NCI-H1105 (cell line): Measurements from ENCODE around the gene PLEKHG5.
"Not testable (repeated sequence)": the region's sequence is repeated elsewhere in the genome, so short reads cannot be mapped to it uniquely, and the experiment has no call there.

Experiments
- DNase-seq: peaks from one replicate; lab custom pipeline; 2025; lab: John Stamatoyannopoulos, UW

The PLEKHG5 gene

DNA sequence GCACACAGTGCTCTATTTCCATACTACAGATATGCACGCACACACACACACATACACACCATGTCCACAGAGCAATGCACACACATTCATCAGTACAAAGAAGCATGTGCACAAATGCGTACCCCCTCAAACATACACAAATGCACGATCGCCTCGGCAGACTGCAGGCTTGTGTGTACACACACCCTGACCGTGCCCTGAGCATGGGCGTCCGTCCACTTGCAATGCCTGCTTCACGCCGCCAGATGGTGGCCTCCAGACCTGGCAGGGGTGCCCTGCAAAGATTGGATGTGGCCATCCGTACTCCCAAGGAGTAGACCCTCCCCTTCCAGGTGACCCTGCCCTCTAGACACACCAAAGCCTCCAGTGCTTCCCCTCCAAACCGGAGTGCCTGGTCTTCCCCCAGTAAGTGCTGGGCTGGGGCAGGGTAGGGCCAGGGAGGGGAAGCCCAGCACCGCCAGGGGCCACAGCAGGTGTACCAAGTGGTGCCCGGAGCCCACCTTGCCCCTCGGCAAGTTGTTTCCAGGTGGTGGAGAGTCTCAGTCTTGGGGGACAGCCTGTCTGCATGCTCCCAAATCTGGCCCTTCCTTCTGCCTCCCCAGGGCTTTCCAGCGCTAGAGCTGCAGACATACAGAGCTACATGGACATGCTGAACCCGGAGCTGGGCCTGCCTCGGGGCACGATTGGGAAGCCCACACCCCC, 46.3 kb downstream of the PLEKHG5 start:
- DNase-seq = no peak

DNA sequence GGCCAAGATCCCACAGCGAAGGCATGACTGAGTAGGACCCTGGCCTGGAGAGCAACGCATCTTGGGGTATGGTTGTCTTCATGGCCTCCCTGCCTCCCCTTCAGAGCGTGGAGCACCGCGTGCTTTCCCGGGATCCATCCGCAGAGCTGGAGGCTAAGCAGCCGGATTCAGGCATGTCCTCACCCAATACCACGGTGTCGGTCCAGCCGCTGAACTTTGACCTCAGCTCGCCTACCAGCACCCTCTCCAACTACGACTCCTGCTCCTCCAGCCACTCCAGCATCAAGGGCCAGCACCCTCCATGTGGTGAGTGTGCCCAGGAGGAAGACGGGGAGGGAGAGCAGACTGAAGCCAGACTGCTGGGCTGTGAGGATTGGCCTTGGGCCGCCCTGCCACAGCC, 47.1 kb downstream of the PLEKHG5 start:
- no peak for DNase-seq

DNA sequence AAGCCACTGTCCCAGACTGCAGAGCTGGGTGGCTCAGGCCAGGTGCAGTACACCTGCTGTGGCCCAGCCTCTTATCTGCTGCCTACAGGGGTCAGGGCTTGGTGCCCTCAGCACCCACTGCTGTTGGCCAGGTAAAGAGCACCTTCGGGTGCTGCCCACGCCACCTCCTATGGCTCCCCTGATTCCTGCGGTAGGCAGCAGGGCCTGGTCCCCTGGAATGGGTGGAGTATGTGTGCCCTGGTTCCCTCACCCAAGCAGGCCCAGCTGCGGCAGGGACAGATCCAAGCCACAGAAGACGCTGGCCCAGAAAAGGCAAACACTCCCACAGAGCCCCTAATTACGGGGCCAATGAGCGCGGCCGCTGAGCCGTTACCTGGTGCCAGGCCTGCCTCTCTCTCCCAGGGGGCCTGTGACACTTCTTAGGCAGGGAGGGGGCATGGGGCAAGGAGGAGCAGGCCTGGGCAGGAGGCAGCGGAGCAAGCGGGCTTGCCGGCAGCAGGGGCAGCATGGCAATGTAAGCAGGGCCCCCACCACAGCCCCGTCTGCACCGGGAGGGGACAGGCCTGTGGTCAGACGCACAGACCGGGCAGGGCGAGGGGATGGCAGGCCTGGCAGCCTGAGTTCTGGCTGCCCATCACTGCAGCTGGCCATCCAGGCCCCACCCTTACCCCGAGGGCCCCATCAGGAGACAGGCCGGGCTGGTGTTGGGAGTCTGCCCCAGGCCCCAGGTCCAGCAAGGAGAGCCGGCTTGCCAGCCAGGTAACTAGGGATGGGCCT, 47.9 kb downstream of the PLEKHG5 start:
- DNase-seq = no peak

DNA sequence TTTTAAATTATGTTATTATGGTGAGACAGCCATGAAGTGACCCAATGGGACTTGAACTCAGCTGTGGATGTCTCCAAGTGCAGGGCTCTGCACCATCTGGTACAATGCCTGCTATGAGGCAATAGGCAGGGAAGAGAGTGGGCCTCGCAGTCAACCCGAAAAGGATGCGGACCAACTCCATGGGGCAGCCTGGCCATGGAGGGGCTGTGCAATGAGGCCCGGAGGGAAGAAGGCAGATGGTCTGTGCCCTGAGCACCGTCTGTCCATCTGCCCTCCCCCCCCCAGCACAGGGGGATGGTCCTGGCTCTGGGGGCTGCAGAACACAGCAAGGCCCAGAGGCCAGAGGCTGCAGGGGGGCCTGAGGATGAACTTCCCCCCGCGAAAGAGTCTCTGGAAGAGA, 49.9 kb downstream of the PLEKHG5 start:
- DNase-seq = no peak

DNA sequence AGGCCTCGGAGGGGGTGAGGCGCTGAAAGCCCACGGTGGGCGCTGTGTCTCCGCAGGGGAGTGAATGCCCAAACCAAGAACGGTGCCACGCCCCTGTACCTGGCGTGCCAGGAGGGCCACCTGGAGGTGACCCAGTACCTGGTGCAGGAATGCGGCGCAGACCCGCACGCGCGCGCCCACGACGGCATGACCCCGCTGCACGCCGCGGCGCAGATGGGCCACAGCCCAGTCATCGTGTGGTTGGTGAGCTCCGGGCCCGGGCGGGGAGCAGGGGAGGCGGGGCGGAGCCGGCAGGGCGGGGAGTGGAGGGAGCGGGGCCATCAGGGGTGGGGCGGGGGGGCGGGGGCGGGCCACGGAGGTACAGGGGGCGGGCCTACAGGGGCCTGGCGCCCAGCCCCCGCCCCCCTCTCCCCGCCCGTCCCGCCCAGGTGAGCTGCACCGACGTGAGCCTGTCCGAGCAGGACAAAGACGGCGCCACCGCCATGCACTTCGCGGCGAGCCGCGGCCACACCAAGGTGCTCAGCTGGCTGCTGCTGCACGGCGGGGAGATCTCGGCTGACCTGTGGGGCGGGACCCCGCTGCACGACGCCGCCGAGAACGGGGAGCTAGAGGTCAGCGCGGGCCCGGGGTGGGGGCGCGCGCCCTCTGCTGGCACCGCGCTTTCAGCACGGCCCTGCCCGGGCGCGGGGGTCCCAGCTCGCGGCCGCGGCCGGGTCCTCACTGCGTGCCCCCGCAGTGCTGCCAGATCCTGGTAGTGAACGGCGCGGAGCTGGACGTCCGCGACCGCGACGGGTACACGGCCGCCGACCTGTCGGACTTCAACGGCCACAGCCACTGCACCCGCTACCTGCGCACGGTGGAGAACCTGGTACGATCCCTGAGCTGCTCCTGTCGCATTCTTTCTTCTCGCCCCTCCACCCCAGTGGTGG, 51.0 kb downstream of the PLEKHG5 start:
- DNase-seq = peak; percentile 56

DNA sequence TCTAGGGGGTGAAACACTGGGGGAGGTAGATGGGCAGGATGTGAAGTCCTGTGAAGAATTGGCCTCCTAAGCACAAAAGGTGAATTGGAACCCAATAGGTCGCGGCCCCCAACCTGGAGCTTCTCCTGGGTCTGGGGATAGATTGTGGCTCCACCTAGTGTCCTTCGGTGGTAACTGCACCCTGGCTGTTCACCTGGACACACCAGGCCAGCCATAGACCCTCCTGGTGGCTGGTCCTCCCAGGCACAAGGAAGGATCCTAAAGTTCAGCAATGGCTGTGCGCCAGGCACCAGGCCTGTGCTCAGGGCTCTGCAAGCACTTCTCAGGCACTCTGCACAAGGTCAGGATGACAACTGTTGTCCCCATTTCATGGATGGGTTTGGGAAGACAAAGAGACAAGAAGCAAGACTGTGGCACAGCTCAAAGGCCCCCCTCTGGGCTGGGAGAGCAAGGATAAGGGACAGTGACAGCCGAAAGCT, 53.4 kb downstream of the PLEKHG5 start:
- DNase-seq = peak; percentile 70

DNA sequence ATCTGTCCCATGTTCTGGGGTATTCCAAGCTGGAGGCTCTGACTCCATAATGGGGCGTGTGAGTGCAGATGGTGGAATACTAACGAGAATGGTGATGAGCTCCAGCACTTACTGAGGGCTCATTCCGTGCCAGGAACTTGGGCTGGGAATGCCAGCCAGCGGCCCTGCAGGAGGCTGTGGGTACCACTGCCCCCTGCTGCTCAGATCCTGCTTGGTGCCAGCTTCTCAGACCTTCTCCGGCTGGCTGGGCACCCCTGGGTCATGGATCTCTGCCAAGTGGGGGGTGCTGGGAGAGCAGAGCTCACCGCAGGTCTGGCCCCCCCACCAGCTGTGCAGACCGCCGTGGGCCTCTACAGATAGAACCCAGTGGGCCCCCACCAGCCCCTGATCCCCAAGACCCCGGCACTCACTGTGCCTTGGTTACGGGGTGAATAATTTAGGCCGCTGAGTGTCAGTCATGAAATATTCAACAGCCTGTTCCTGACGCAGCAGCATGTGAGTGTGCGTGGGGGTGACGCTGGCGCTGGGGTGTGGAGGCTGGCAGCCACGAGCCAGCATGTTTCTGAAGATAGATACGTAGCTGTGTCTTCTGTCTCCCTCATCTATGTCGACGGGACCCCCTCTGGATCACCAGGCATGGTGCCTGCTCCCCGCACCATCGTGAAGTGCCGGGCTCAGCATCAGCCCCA, 54.3 kb downstream of the PLEKHG5 start:
- DNase-seq = peak; percentile 79

DNA sequence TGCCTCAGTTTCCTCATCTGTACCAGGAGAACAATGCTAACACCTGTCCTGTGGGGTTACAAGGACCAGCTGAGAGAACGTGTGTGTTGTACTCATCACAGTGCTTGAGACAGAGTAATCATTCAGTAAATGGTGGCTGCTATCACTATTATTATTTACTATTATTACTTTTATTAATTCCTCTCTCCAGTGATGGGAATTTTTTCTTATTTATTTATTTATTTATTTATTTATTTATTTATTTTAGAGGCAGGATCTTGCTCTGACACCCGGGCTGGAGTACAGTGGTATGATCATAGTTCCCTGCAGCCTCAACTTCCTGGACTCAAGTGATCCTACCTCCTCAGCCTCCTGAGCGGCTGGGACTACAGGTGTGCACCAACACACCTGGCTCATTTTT, 55.2 kb downstream of the PLEKHG5 start:
- not testable (repeated sequence) for DNase-seq

DNA sequence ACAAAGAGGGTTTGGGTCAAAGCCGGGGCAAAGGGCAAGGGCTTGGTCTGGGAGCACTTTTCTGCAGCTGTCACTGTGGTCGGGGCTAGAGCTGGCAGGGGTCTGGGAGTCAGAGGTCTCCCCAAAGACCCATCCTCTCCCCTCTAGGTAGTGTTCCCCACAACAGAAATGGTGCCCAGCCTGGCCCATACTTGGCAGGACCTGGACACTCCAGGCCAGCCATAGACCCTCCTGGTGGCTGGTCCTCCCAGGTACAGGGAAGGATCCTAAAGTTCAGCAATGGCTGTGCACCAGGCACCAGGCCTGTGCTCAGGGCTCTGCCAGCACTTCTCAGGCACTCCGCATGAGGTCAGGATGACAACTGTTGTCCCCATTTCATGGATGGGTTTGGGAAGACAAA, 55.9 kb downstream of the PLEKHG5 start:
- no peak for DNase-seq

DNA sequence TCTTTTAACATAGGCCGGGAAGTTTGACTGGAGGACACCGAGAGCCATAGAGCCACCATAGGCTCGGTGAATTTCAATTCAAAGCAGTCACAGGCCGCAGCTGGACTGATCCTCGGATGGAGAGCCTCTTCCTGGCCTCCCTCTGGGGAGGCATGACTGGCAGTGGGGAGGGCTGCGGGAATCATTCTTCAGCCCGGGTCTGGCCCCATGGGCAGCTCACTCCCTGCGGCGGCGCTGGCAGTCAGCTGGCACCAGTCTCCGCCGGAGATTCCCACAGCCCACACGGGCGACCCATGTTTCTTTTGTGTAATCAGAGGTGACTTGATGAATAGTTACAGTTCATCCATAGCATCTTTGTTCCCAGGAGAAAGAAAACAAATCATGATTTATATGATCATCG, 56.3 kb downstream of the PLEKHG5 start:
- DNase-seq = no peak

DNA sequence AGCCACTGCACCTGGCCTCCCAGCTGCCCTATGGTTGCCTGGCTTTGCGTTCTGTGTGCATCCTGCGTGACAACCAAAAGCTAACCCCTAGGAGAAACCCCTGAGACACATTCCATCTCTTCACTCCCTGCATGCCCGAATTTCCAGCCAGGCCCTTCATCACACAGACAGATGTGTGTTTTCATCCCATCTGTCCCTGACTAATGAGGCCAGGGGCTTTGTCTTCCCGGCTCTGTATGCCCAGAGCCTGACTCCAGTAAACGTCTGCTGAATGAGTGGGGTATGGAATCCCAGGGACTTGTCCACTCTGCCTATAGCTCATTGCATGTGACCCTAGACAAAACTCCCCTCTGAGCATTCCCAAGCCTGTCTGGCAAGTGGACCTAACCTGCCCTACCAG, 57.3 kb downstream of the PLEKHG5 start:
- DNase-seq = no peak

DNA sequence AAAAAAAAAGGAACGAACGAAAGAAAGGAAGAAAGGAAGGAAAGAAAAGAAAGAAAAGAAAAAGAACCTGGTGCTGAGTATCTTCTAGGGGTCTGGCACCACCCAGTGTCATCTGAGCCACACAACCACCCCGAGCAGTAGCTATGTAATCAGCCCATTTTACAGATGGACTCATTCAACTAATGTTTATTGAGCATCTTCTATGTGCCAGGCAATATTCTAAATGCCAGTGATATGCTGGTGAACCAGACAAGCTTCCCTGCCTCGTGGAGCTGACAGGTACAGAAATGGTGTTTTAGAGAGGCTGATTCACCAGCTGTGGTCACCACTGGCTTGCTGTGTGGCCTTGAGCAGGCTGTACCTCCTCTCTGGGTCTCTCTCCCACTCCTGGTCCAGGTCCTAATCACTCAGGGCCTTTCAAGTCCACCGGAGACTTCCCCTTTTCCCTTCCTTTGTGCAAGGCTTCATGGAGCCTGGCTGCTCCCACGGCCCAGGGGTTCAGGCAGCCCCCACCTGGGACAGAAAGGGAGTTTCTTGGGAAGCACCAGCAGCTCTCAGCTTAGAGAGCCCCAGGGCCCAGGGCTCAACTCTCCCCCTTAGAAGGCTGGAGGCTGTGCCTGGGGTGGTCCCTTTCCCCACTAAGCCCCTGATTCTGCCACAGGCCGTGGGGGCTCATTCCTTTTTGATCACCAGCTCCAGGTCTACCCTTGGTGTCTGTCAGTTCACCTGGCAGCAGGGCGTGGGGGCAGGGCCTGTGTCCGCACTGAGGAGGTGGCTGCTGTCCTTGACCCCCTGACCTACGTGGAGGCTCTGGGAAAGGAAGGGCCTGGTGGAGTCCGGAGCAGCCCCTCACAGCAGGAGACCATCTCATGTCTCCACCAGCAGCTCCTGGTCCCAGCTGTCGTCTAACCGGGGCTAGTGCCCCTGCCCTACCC, 59.6 kb downstream of the PLEKHG5 start:
- not testable (repeated sequence) for DNase-seq

DNA sequence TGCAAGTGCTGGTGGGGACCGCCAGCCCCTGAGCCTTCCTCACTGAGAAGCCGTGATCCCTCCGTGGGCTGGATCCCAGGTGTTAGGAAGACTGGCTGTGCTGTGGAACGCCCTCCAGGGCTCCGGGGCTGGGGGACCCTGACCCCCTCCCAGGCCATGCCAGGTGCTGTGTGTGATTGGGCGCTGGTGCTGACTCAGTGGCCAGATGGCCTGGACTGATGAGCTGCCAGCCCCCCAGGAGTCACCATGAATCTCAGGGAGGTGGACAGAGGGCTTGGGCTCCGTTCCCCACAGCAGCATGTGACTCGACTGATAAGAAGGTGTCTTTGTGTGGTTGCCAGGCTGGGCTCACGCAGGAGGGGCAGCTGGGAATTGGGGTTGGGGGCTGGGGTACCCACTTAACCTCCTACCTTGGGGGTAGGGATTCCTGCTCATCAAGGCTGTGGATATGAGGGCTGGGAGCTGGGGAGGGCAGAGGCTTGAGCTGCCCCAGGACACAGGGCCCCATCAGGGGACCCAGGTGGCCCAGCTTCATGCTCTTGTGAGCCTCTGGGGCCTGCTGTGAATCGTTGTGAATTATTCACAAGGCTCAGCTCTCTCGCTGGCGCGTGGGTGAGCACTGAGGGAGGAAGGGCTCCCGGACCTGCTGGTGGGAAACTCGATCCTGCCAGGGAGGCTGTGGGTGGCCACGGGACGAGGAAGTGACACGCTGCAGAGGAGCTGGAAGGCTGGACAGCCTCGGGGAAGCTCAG, 61.6 kb downstream of the PLEKHG5 start:
- not testable (repeated sequence) for DNase-seq

DNA sequence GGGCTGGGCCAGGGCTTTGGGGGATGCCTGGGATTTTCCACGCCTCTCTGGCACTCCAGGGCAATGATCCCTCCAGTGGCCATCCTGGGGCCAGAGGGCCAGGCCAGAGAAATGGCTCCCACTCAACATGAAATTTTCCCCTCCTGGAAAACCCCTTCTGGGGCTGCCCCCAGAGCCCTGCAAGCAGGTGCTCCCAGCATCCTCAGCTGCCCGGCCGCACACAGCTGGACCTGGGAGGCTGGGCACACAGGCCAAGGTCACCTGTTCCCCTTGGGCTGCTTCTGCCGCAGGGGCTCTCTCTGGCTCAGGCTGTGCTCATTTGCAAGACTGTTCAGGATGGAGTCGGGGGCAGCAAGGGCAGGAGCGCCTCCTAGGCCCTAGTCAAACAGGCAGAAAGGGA, 63.0 kb downstream of the PLEKHG5 start:
- DNase-seq = not testable (repeated sequence)

DNA sequence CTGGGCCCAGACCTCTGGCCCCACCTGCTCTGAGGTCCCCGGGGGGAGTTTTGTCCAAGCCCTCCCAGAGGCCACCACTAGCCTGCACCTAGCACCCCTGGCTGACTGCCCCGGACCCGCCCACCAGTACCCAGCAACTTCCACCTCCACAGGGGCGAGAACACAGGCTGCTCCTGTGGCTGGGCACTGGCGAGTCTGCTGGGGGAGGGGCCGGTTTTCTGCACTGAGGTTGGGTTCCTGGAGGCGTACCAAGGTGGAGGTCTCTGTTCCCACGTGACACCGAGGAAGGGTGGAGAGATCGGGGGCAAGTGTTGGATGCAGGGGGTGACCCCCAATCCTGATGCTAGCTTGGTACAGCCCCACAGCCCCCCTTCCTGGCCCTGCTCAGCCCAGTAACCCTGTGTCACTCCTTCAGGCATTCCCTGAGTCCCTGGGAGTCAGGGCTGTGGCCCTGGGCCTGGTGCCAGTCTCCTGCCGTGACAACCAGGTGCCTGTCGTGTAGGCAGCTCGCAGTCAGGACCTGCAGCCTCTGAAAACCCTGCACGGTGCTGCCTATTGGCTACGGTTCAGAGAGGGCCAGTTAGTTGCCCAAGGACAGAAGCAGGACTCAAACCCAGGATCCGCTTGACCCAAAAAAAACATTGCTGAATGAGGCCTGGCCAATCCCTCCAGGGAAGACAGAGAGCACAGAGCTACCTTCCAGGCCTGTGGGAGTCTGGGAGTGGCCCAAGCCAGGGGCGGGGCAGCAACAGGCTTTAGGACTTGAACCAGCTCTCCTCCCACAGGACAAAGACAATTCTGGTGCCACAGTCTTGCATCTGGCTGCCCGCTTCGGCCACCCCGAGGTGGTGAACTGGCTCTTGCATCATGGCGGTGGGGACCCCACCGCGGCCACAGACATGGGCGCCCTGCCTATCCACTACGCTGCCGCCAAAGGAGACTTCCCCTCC, 63.8 kb downstream of the PLEKHG5 start:
- DNase-seq = no peak

DNA sequence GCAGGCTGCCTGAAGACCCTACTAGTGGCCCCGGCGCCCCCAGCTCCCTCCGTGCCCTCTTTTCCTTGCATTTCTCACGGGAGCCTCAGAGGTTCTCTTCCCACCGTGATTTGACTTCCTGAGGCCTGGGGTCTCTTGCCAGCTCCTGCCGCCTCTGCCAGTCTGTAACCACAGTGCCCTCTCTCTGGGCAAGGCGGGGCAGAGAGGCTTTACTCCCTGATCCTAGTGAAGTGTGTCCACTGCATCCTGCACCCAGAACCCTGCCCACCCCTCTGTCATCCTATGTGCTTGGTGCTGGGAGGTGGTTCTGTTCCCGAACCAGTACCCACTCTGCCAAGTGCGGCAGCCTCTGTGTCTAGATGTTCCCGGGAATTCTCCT, 64.5 kb downstream of the PLEKHG5 start:
- DNase-seq = no peak

DNA sequence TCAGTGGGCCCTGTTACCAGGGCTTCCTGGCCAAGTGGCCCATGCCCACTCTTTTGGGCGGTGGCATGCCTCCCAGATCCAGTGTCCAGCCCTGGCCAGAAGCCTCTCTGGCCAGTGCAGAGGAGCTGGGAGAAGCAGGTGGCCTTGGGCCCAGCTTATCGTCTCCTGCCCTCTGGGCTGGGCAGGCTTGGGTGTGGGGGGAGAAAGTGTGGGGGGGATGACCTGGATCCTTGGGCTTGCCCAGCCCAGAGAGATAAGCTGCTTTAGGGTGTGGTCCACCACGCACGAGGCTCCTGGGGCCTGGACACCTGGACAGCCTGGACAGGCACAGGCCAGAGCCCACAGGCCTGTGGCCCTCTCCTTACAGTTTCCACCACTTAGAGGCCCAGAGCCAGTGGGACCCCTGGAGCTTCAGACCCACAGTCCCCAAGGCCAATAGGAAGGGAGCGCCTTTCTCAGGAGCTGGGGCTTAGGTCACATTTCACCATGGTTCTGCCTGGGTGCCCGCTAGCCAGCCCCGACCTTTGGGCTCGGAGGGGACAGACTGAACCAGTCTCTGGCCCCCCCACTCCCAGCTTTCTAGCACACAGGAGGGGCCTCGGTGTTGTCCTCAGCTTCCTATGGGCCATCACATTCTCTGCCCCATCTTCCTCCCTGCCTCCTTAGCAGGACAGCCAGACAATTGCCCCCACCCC, 65.0 kb downstream of the PLEKHG5 start:
- no peak for DNase-seq

DNA sequence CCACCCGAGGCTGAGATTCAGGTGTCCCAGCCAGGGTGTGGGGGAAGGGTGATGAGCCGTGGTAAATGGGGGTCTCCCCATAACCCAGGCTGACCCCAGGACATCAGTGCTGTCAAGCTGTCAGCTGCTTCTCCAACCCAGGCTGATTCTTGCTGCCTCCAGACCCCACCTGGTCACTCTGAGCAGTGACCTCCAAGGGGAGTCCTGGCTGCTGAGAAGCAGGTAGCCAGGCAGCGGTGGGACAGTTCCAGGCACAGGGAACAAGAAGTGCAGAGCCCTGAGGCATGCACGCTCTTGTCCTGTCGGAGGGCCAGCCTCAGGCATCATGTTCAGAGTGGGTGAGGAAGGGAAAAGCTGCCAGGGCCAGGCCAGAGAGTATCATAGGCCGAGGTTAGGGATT, 65.8 kb downstream of the PLEKHG5 start:
- no peak for DNase-seq
